ENCODE results near the gene CREG2. TPM values are rescaled to one million over a fixed set of nuclear protein-coding genes. Genes with fewer than 3 reads are reported as not detected.

The CREG2 gene
- total and polyA plus RNA-seq, 2 experiments from 2014 or later, result 1.7 to 2.6 TPM

DNA sequence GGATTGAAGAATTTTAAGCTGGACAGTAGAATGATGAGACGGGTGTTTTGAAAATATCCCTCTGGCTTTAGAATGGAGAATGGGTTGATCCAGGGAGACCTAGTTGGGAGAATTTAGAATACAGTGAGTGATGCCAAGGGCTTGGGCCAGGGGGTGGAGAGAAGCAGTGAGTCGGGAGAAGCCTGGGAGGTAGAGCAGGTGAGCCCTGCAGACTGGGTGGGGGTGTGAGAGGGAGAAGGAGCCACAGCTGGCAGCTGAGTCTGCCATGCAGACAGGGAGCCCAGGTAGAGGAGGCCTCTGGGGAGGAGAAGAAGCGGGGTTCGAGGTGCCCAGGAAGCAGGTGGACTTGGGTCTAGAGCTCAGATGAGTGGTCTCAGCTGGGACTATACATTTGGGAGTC, 18.2 kb downstream of the CREG2 start:
- Histone ChIP-seq H2AFZ (no peak overlapping the region), H3K27me3 (ENCODE audit: insufficient read depth) (no peaks in the 10 kb centered on the region), H3K27ac (ENCODE audit: low read depth) (no peak overlapping the region), H4K20me1 (replicated peaks; ENCODE audit: insufficient read depth) (no peaks in the 10 kb centered on the region), H3K4me2 (no peak overlapping the region), H3K4me3 (no peak overlapping the region), H3K36me3 (ENCODE audit: insufficient read depth) (no peaks in the 10 kb centered on the region), H3K4me1 (ENCODE audit: insufficient read depth) (no peaks in the 10 kb centered on the region), H3K9me2 (ENCODE audit: insufficient read depth) (no peaks in the 10 kb centered on the region), H3K79me2 (replicated peaks; ENCODE audit: insufficient read depth) (no peaks in the 10 kb centered on the region), H3F3A (replicated peaks; ENCODE audit: low read depth) (no peaks in the 10 kb centered on the region)
- H3K27me3 Mint-ChIP-seq (ENCODE audit: insufficient read depth, low read depth, poor library complexity), result peaks cover 3% of the 10 kb centered on the region
- H3K36me3 Mint-ChIP-seq (ENCODE audit: low read depth), result no peaks in the 10 kb centered on the region
- H3K4me1 Mint-ChIP-seq, result peaks cover 6% of the 10 kb centered on the region; the same call in 2 of the 3 replicates
- no peak for ATAC-seq
- DNase-seq (ENCODE audit: low spot score), result no peak
- H3K27ac Mint-ChIP-seq, result no peak overlapping the region
- TF ChIP-seq, protein P1, sequence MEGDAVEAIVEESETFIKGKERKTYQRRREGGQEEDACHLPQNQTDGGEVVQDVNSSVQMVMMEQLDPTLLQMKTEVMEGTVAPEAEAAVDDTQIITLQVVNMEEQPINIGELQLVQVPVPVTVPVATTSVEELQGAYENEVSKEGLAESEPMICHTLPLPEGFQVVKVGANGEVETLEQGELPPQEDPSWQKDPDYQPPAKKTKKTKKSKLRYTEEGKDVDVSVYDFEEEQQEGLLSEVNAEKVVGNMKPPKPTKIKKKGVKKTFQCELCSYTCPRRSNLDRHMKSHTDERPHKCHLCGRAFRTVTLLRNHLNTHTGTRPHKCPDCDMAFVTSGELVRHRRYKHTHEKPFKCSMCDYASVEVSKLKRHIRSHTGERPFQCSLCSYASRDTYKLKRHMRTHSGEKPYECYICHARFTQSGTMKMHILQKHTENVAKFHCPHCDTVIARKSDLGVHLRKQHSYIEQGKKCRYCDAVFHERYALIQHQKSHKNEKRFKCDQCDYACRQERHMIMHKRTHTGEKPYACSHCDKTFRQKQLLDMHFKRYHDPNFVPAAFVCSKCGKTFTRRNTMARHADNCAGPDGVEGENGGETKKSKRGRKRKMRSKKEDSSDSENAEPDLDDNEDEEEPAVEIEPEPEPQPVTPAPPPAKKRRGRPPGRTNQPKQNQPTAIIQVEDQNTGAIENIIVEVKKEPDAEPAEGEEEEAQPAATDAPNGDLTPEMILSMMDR (conservative IDR thresholded peaks at IDR 0.05; ENCODE audit: low read depth in 2 of 2), result no peak
- TF ChIP-seq ZNF331 (CRISPR knock-in tag; IDR thresholded peaks at IDR 0.05; ENCODE audit: low read depth) (no peak), STAT1 (IDR thresholded peaks at IDR 0.05; ENCODE audit: unreplicated experiment) (no peak), CREB1 (CRISPR knock-in tag; IDR thresholded peaks at IDR 0.05; ENCODE audit: low read depth) (no peak), JUNB (IDR thresholded peaks at IDR 0.05; ENCODE audit: unreplicated experiment) (no peak), NANOG (IDR thresholded peaks at IDR 0.05; ENCODE audit: borderline replicate concordance) (no peak), EZH2 (IDR thresholded peaks at IDR 0.05; ENCODE audit: low read depth, unreplicated experiment) (no peak), ZNF114 (CRISPR knock-in tag; IDR thresholded peaks at IDR 0.05) (no peak)
- TF ChIP-seq, protein P2, sequence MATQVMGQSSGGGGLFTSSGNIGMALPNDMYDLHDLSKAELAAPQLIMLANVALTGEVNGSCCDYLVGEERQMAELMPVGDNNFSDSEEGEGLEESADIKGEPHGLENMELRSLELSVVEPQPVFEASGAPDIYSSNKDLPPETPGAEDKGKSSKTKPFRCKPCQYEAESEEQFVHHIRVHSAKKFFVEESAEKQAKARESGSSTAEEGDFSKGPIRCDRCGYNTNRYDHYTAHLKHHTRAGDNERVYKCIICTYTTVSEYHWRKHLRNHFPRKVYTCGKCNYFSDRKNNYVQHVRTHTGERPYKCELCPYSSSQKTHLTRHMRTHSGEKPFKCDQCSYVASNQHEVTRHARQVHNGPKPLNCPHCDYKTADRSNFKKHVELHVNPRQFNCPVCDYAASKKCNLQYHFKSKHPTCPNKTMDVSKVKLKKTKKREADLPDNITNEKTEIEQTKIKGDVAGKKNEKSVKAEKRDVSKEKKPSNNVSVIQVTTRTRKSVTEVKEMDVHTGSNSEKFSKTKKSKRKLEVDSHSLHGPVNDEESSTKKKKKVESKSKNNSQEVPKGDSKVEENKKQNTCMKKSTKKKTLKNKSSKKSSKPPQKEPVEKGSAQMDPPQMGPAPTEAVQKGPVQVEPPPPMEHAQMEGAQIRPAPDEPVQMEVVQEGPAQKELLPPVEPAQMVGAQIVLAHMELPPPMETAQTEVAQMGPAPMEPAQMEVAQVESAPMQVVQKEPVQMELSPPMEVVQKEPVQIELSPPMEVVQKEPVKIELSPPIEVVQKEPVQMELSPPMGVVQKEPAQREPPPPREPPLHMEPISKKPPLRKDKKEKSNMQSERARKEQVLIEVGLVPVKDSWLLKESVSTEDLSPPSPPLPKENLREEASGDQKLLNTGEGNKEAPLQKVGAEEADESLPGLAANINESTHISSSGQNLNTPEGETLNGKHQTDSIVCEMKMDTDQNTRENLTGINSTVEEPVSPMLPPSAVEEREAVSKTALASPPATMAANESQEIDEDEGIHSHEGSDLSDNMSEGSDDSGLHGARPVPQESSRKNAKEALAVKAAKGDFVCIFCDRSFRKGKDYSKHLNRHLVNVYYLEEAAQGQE (IDR thresholded peaks at IDR 0.05; ENCODE audit: unreplicated experiment), result no peak
- TF ChIP-seq, protein P3, sequence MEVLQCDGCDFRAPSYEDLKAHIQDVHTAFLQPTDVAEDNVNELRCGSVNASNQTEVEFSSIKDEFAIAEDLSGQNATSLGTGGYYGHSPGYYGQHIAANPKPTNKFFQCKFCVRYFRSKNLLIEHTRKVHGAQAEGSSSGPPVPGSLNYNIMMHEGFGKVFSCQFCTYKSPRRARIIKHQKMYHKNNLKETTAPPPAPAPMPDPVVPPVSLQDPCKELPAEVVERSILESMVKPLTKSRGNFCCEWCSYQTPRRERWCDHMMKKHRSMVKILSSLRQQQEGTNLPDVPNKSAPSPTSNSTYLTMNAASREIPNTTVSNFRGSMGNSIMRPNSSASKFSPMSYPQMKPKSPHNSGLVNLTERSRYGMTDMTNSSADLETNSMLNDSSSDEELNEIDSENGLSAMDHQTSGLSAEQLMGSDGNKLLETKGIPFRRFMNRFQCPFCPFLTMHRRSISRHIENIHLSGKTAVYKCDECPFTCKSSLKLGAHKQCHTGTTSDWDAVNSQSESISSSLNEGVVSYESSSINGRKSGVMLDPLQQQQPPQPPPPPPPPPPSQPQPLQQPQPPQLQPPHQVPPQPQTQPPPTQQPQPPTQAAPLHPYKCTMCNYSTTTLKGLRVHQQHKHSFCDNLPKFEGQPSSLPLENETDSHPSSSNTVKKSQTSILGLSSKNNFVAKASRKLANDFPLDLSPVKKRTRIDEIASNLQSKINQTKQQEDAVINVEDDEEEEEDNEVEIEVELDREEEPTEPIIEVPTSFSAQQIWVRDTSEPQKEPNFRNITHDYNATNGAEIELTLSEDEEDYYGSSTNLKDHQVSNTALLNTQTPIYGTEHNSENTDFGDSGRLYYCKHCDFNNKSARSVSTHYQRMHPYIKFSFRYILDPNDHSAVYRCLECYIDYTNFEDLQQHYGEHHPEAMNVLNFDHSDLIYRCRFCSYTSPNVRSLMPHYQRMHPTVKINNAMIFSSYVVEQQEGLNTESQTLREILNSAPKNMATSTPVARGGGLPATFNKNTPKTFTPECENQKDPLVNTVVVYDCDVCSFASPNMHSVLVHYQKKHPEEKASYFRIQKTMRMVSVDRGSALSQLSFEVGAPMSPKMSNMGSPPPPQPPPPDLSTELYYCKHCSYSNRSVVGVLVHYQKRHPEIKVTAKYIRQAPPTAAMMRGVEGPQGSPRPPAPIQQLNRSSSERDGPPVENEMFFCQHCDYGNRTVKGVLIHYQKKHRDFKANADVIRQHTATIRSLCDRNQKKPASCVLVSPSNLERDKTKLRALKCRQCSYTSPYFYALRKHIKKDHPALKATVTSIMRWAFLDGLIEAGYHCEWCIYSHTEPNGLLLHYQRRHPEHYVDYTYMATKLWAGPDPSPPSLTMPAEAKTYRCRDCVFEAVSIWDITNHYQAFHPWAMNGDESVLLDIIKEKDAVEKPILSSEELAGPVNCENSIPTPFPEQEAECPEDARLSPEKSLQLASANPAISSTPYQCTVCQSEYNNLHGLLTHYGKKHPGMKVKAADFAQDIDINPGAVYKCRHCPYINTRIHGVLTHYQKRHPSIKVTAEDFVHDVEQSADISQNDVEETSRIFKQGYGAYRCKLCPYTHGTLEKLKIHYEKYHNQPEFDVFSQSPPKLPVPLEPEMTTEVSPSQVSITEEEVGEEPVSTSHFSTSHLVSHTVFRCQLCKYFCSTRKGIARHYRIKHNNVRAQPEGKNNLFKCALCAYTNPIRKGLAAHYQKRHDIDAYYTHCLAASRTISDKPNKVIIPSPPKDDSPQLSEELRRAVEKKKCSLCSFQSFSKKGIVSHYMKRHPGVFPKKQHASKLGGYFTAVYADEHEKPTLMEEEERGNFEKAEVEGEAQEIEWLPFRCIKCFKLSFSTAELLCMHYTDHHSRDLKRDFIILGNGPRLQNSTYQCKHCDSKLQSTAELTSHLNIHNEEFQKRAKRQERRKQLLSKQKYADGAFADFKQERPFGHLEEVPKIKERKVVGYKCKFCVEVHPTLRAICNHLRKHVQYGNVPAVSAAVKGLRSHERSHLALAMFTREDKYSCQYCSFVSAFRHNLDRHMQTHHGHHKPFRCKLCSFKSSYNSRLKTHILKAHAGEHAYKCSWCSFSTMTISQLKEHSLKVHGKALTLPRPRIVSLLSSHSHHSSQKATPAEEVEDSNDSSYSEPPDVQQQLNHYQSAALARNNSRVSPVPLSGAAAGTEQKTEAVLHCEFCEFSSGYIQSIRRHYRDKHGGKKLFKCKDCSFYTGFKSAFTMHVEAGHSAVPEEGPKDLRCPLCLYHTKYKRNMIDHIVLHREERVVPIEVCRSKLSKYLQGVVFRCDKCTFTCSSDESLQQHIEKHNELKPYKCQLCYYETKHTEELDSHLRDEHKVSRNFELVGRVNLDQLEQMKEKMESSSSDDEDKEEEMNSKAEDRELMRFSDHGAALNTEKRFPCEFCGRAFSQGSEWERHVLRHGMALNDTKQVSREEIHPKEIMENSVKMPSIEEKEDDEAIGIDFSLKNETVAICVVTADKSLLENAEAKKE (CRISPR knock-in tag; IDR thresholded peaks at IDR 0.05), result no peak
- TF ChIP-seq, protein P4, sequence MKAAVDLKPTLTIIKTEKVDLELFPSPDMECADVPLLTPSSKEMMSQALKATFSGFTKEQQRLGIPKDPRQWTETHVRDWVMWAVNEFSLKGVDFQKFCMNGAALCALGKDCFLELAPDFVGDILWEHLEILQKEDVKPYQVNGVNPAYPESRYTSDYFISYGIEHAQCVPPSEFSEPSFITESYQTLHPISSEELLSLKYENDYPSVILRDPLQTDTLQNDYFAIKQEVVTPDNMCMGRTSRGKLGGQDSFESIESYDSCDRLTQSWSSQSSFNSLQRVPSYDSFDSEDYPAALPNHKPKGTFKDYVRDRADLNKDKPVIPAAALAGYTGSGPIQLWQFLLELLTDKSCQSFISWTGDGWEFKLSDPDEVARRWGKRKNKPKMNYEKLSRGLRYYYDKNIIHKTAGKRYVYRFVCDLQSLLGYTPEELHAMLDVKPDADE (IDR thresholded peaks at IDR 0.05), result no peak
- H3K9me3 Mint-ChIP-seq, result no peaks in the 10 kb centered on the region; the same call in 2 of the 3 replicates
- no peak overlapping the region for H3K4me3 Mint-ChIP-seq

All from GM23338 (cell line).